OCI-LY1 (cell line): ENCODE measurements around the gene UGGT1.
"Not testable (repeated sequence)": the region's sequence is repeated elsewhere in the genome, so short reads cannot be mapped to it uniquely, and the experiment has no call there.

Experiments
- H2AFZ ChIP-seq: fragments of 200-600 bp; sonication (generic), shearing (Covaris generic); 2 replicates; pipeline ENCODE4 v1.6.0; 2014; ENCODE audit warnings: antibody characterized with exemption, mild to moderate bottlenecking, low read length
- H3F3A ChIP-seq: fragments of 200-600 bp; sonication (generic), shearing (Covaris generic); 2 replicates; pipeline ENCODE4 v1.6.0; 2014; ENCODE audit warnings: mild to moderate bottlenecking, antibody characterized with exemption, low read length, moderate library complexity; ENCODE audit not compliant: insufficient read depth
- H3K27ac ChIP-seq: fragments of 200-600 bp; sonication (generic); 2 replicates; pipeline ENCODE4 v1.5.1; 2014; ENCODE audit warnings: low read length, mixed run types, mild to moderate bottlenecking, low read depth; ENCODE audit not compliant: poor library complexity, severe bottlenecking
- H3K27me3 ChIP-seq: fragments of 200-600 bp; sonication (generic); 2 replicates; pipeline ENCODE4 v1.6.0; 2014; ENCODE audit warnings: antibody characterized with exemption, mild to moderate bottlenecking, low read length, moderate library complexity; ENCODE audit not compliant: insufficient read depth
- H3K36me3 ChIP-seq: fragments of 200-600 bp; sonication (generic); 2 replicates; pipeline ENCODE4 v1.6.1; 2014; ENCODE audit warnings: mild to moderate bottlenecking, antibody characterized with exemption, low read length, moderate library complexity, mixed read lengths; ENCODE audit not compliant: insufficient read depth
- H3K4me1 ChIP-seq: fragments of 200-600 bp; sonication (generic); 2 replicates; pipeline ENCODE4 v1.5.1; 2014; ENCODE audit warnings: mild to moderate bottlenecking, low read length, moderate library complexity; ENCODE audit not compliant: insufficient read depth, severe bottlenecking
- H3K4me2 ChIP-seq: fragments of 200-600 bp; sonication (generic), shearing (Covaris generic); 2 replicates; pipeline ENCODE4 v1.6.1; 2014; ENCODE audit warnings: low read length
- H3K4me3 ChIP-seq: fragments of 200-600 bp; sonication (generic); 2 replicates; pipeline ENCODE4 v1.5.1; 2014; ENCODE audit warnings: low read length, low read depth, mild to moderate bottlenecking, mixed read lengths; ENCODE audit not compliant: poor library complexity, severe bottlenecking
- H3K79me2 ChIP-seq: fragments of 200-600 bp; shearing (Covaris generic); 2 replicates; pipeline ENCODE4 v1.6.1; 2016; ENCODE audit warnings: mixed run types, low read length, mixed read lengths; ENCODE audit not compliant: insufficient read depth
- H3K9ac ChIP-seq: fragments of 200-600 bp; sonication (generic), shearing (Covaris generic); 2 replicates; pipeline ENCODE4 v1.6.1; 2014; ENCODE audit warnings: mild to moderate bottlenecking, low read length, mixed read lengths
- H3K9me2 ChIP-seq: fragments of 200-600 bp; sonication (generic), shearing (Covaris generic); 2 replicates; pipeline ENCODE4 v1.6.1; 2014; ENCODE audit warnings: low read depth, mild to moderate bottlenecking, low read length, mixed read lengths
- H3K9me3 ChIP-seq: fragments of 200-600 bp; shearing (Covaris generic); 2 replicates; pipeline ENCODE4 v1.6.1; 2014; ENCODE audit warnings: low read length, mixed read lengths
- H4K20me1 ChIP-seq: fragments of 200-600 bp; sonication (generic), shearing (Covaris generic); 2 replicates; pipeline ENCODE4 v1.6.0; 2016; ENCODE audit warnings: mild to moderate bottlenecking, low read length; ENCODE audit not compliant: insufficient read depth
- EZH2 ChIP-seq: fragments of 200-600 bp; sonication (generic), shearing (Covaris generic); IDR thresholded peaks from 2 replicates; pipeline ENCODE4 v1.8.0; 2017; ENCODE audit warnings: borderline replicate concordance, mixed run types, mild to moderate bottlenecking, antibody characterized with exemption, low read length, moderate library complexity, mixed read lengths
- TF ChIP-seq, protein P1 (sequence below): fragments of 200-600 bp; sonication (generic), shearing (Covaris generic); IDR thresholded peaks from 2 replicates; pipeline ENCODE4 v1.5.1; 2017; ENCODE audit warnings: mild to moderate bottlenecking, antibody characterized with exemption, low read length, moderate library complexity, mixed read lengths

UGGT1 gene

GRCh38 chr2:128206245-128206644 is 115.2 kb downstream of the UGGT1 start:
- Histone ChIP-seq H3F3A (no peaks in the 10 kb centered on the region), H3K4me1 (no peaks in the 10 kb centered on the region), H3K9ac (no peak overlapping the region), H3K4me2 (no peak overlapping the region), H3K27ac (no peak overlapping the region), H3K79me2 (no peaks in the 10 kb centered on the region), H4K20me1 (no peaks in the 10 kb centered on the region), H3K9me2 (no peaks in the 10 kb centered on the region), H2AFZ (no peak overlapping the region), H3K36me3 (no peaks in the 10 kb centered on the region), H3K9me3 (peaks cover 3% of the 10 kb centered on the region; the same call in 1 of the 2 replicates), H3K27me3 (no peaks in the 10 kb centered on the region), H3K4me3 (no peak overlapping the region)
- TF ChIP-seq EZH2: no peak
- TF ChIP-seq, protein P1, sequence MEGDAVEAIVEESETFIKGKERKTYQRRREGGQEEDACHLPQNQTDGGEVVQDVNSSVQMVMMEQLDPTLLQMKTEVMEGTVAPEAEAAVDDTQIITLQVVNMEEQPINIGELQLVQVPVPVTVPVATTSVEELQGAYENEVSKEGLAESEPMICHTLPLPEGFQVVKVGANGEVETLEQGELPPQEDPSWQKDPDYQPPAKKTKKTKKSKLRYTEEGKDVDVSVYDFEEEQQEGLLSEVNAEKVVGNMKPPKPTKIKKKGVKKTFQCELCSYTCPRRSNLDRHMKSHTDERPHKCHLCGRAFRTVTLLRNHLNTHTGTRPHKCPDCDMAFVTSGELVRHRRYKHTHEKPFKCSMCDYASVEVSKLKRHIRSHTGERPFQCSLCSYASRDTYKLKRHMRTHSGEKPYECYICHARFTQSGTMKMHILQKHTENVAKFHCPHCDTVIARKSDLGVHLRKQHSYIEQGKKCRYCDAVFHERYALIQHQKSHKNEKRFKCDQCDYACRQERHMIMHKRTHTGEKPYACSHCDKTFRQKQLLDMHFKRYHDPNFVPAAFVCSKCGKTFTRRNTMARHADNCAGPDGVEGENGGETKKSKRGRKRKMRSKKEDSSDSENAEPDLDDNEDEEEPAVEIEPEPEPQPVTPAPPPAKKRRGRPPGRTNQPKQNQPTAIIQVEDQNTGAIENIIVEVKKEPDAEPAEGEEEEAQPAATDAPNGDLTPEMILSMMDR: no peak

- peaks cover 3% of the 10 kb centered on the region; the same call in 1 of the 2 replicates for H3K9me3 ChIP-seq
These were observed 117.0 kb downstream of the UGGT1 start for GRCh38 chr2:128208023-128208422.

DNA sequence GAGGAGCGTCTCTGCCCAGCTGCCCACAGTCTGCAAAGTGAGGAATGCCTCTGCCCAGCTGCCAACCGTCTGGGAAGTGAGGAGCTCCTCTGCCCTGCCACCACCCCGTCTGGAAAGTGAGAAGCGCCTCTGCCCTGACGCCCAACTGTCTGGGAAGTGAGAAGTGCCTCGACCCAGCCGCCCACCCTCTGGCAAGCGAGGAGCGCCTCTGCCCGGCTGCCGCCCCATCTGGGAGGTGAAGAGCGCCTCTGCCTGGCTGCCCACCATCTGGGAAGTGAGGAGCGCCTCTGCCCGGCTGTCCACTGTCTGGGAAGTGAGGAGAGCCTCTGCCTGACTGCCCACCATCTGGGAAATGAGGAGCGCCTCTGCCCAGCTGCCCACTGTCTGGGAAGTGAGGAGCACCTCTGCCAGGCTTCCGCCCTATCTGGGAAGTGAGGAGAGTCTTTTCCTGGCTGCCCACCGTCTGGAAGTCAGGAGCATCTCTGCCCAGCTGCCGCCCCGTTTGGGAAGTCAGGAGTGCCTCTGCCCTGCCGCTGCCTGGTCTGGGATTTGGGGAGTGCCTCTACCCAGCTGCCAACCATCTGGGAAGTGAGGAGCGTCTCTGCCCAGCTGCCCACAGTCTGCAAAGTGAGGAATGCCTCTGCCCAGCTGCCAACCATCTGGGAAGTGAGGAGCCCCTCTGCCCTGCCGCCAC is 117.8 kb downstream of the UGGT1 start:
- H3K4me3 ChIP-seq, H3K4me2 ChIP-seq, H3F3A ChIP-seq, H4K20me1 ChIP-seq, H3K9ac ChIP-seq, H3K79me2 ChIP-seq, H3K27me3 ChIP-seq, H3K9me3 ChIP-seq, H3K36me3 ChIP-seq, H2AFZ ChIP-seq, H3K9me2 ChIP-seq, H3K27ac ChIP-seq, H3K4me1 ChIP-seq: not testable (repeated sequence)

More at GRCh38 chr2:128208023-128208422, 117.0 kb downstream of the UGGT1 start:
- TF ChIP-seq, protein P1: no peak
- H3K4me2 ChIP-seq: no peak overlapping the region
- no peak overlapping the region for H3K9ac ChIP-seq
- H3K79me2 ChIP-seq: no peaks in the 10 kb centered on the region
- H3K27me3 ChIP-seq: no peaks in the 10 kb centered on the region
- no peaks in the 10 kb centered on the region for H3K4me1 ChIP-seq
- H2AFZ ChIP-seq: no peak overlapping the region
- H3K9me2 ChIP-seq: no peaks in the 10 kb centered on the region
- no peak overlapping the region for H3K4me3 ChIP-seq
- H3K27ac ChIP-seq: no peak overlapping the region
- H4K20me1 ChIP-seq: no peaks in the 10 kb centered on the region
- no peaks in the 10 kb centered on the region for H3K36me3 ChIP-seq
- H3F3A ChIP-seq: no peaks in the 10 kb centered on the region

DNA sequence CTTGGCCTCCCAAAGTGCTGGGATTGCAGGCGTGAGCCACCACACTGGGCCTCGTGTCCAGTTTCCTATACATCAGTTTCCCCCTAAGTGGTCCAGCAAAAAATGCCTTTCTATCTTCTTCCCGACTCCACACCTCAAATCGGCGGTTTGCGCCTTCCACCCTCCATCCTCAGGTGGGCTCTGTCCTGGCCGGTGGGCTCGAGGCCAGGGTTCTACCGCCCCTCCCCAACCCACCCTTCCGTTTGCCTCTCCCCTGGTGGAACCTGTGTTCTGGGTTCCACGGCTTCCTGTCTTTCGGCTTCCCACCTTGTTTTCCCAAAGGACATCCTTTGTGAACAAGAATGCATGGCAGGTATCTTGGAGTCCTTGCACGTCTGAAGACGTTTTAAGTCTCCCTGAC is 123.3 kb downstream of the UGGT1 start:
- H3K27me3 ChIP-seq: no peaks in the 10 kb centered on the region
- TF ChIP-seq, protein P1: no peak
- no peak for TF ChIP-seq EZH2

More for the DNA sequence above, 123.3 kb downstream of the UGGT1 start:
- no peak overlapping the region for H3K4me2 ChIP-seq
- no peaks in the 10 kb centered on the region for H4K20me1 ChIP-seq
- H3K9ac ChIP-seq: no peak overlapping the region
- peaks cover 3% of the 10 kb centered on the region; the same call in 1 of the 2 replicates for H3K9me3 ChIP-seq
- no peaks in the 10 kb centered on the region for H3F3A ChIP-seq
- no peak overlapping the region for H3K4me3 ChIP-seq
- no peak overlapping the region for H2AFZ ChIP-seq
- H3K36me3 ChIP-seq: no peaks in the 10 kb centered on the region
- no peak overlapping the region for H3K27ac ChIP-seq
- H3K79me2 ChIP-seq: no peaks in the 10 kb centered on the region
- H3K4me1 ChIP-seq: no peaks in the 10 kb centered on the region
- H3K9me2 ChIP-seq: no peaks in the 10 kb centered on the region
